Uterus (tissue), 2 donors: Measurements from ENCODE around the gene SLC17A4.

Experiments used
- POLR2A ChIP-seq, 2 donors: fragments of 450-650 bp; IDR thresholded peaks; one replicate each; pipeline ENCODE4 v1.6.1; 2016; ENCODE audit warnings: antibody characterized with exemption in 2 of 2, mild to moderate bottlenecking in 1 of 2, moderate library complexity in 1 of 2
- TF ChIP-seq, protein P1 (sequence below), 4 experiments: fragments of 200-600 bp in 2 of 4; fragments of 450-650 bp in 2 of 4; sonication (generic) in 2 of 4; IDR thresholded peaks; one replicate each; pipeline ENCODE4 v1.5.1; 2016 to 2019; ENCODE audit warnings: antibody characterized with exemption in 4 of 4, mild to moderate bottlenecking in 2 of 4, moderate library complexity in 1 of 4

- TF ChIP-seq, protein P1, sequence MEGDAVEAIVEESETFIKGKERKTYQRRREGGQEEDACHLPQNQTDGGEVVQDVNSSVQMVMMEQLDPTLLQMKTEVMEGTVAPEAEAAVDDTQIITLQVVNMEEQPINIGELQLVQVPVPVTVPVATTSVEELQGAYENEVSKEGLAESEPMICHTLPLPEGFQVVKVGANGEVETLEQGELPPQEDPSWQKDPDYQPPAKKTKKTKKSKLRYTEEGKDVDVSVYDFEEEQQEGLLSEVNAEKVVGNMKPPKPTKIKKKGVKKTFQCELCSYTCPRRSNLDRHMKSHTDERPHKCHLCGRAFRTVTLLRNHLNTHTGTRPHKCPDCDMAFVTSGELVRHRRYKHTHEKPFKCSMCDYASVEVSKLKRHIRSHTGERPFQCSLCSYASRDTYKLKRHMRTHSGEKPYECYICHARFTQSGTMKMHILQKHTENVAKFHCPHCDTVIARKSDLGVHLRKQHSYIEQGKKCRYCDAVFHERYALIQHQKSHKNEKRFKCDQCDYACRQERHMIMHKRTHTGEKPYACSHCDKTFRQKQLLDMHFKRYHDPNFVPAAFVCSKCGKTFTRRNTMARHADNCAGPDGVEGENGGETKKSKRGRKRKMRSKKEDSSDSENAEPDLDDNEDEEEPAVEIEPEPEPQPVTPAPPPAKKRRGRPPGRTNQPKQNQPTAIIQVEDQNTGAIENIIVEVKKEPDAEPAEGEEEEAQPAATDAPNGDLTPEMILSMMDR (IDR thresholded peaks at IDR 0.05): no peak
- no peak for TF ChIP-seq POLR2A (IDR thresholded peaks at IDR 0.05)
Observed at GRCh38 chr6:25750906-25751305, 3.6 kb upstream of the SLC17A4 start.
